GM23338 (cell line): ENCODE results near the gene TMED9. TPM values are rescaled to one million over a fixed set of nuclear protein-coding genes. Genes with fewer than 3 reads are reported as not detected.

Source experiments
- ATAC-seq: fragments of 200-7000 bp; cut with Tn5 transposase; 3 replicates; pipeline ENCODE4 v1.9.1; 2020
- DNase-seq: peaks from one replicate; pipeline ENCODE4 v3.0.0-alpha.2; 2015; ENCODE audit warnings: low spot score
- H2AFZ ChIP-seq: fragments of 200-600 bp; sonication (generic); 2 replicates; pipeline ENCODE4 v1.8.0; 2016; ENCODE audit warnings: antibody characterized with exemption, mild to moderate bottlenecking, moderate library complexity
- H3F3A ChIP-seq: fragments of 200-600 bp; sonication (generic); replicated peaks from 2 replicates; pipeline ENCODE4 v1.8.0; 2017; ENCODE audit warnings: antibody characterized with exemption, mixed run types, low read depth
- H3K27ac ChIP-seq: fragments of 200-600 bp; sonication (generic); 2 replicates; pipeline ENCODE4 v1.6.1; 2016; ENCODE audit warnings: low read depth
- H3K27me3 ChIP-seq: fragments of 200-600 bp; sonication (generic); 2 replicates; pipeline ENCODE4 v1.8.0; 2016; ENCODE audit warnings: mild to moderate bottlenecking, mixed run types, moderate library complexity; ENCODE audit not compliant: insufficient read depth
- H3K36me3 ChIP-seq: fragments of 200-600 bp; sonication (generic); 2 replicates; pipeline ENCODE4 v1.8.0; 2016; ENCODE audit warnings: mild to moderate bottlenecking; ENCODE audit not compliant: insufficient read depth
- H3K4me1 ChIP-seq: fragments of 200-600 bp; sonication (generic); 2 replicates; pipeline ENCODE4 v1.8.0; 2016; ENCODE audit warnings: mild to moderate bottlenecking, moderate library complexity; ENCODE audit not compliant: insufficient read depth
- H3K4me2 ChIP-seq: fragments of 200-600 bp; sonication (generic); 2 replicates; pipeline ENCODE4 v1.7.1; 2017; ENCODE audit warnings: mixed run types
- H3K4me3 ChIP-seq: fragments of 200-600 bp; sonication (generic); 2 replicates; pipeline ENCODE4 v1.6.1; 2016; ENCODE audit warnings: mixed run types
- H3K79me2 ChIP-seq: fragments of 200-600 bp; sonication (generic); replicated peaks from 2 replicates; pipeline ENCODE4 v1.8.0; 2017; ENCODE audit warnings: mild to moderate bottlenecking; ENCODE audit not compliant: insufficient read depth
- H3K9me2 ChIP-seq: fragments of 200-600 bp; sonication (generic); 2 replicates; pipeline ENCODE4 v1.8.0; 2017; ENCODE audit not compliant: insufficient read depth
- H4K20me1 ChIP-seq: fragments of 200-600 bp; sonication (generic); replicated peaks from 2 replicates; pipeline ENCODE4 v1.8.0; 2017; ENCODE audit warnings: mild to moderate bottlenecking; ENCODE audit not compliant: insufficient read depth
- H3K27ac Mint-ChIP-seq: 2 replicates; pipeline ENCODE4 v1.8.0; 2020; ENCODE audit warnings: inconsistent platforms, mild to moderate bottlenecking, moderate library complexity, mixed read lengths
- H3K27me3 Mint-ChIP-seq: 3 replicates; pipeline ENCODE4 v1.8.0; 2022; ENCODE audit warnings: low read depth, mild to moderate bottlenecking, moderate library complexity, mixed read lengths, inconsistent platforms; ENCODE audit not compliant: insufficient read depth, poor library complexity
- H3K36me3 Mint-ChIP-seq: 3 replicates; pipeline ENCODE4 v1.8.0; 2021; ENCODE audit warnings: low read depth, mild to moderate bottlenecking, inconsistent platforms, moderate library complexity, mixed read lengths
- H3K4me1 Mint-ChIP-seq: 3 replicates; pipeline ENCODE4 v1.8.0; 2020; ENCODE audit warnings: mild to moderate bottlenecking, inconsistent platforms, mixed read lengths
- H3K4me3 Mint-ChIP-seq: 3 replicates; pipeline ENCODE4 v1.8.0; 2021; ENCODE audit warnings: moderate library complexity, mild to moderate bottlenecking, inconsistent platforms, mixed read lengths
- H3K9me3 Mint-ChIP-seq: 3 replicates; pipeline ENCODE4 v1.8.0; 2020; ENCODE audit warnings: moderate library complexity, mild to moderate bottlenecking, inconsistent platforms, mixed read lengths
- CREB1 ChIP-seq: fragments of 250-450 bp; sonication (Bioruptor Pico); IDR thresholded peaks from 2 replicates; pipeline ENCODE4 v1.5.0; 2020; ENCODE audit warnings: low read depth, mild to moderate bottlenecking, moderate library complexity
- CTCF ChIP-seq, 2 experiments: fragments of 200-600 bp in 1 of 2; sonication (generic) in 1 of 2; conservative IDR thresholded peaks; 2 replicates each; pipeline versions ENCODE4 v1.5.1 to v1.6.1; 2016 to 2017; ENCODE audit warnings: antibody characterized with exemption in 2 of 2, low read depth in 2 of 2, mild to moderate bottlenecking in 2 of 2, moderate library complexity in 1 of 2
- ETS1 ChIP-seq: IDR thresholded peaks from 2 replicates; pipeline ENCODE4 v1.6.1; 2016; ENCODE audit warnings: antibody characterized with exemption
- EZH2 ChIP-seq: fragments of 200-600 bp; sonication (generic); IDR thresholded peaks from one replicate; pipeline ENCODE4 v1.8.0; 2017; ENCODE audit warnings: antibody characterized with exemption, mild to moderate bottlenecking, low read depth; ENCODE audit not compliant: unreplicated experiment
- EZH2phosphoT487 ChIP-seq: fragments of 200-600 bp; sonication (generic); IDR thresholded peaks from one replicate; pipeline ENCODE4 v1.8.1; 2018; ENCODE audit warnings: antibody characterized with exemption; ENCODE audit not compliant: unreplicated experiment
- JUNB ChIP-seq: IDR thresholded peaks from one replicate; pipeline ENCODE4 v1.6.1; 2016; ENCODE audit warnings: antibody characterized with exemption; ENCODE audit not compliant: unreplicated experiment
- NANOG ChIP-seq: IDR thresholded peaks from 2 replicates; pipeline ENCODE4 v1.6.1; 2016; ENCODE audit warnings: antibody characterized with exemption, borderline replicate concordance
- POLR2AphosphoS5 ChIP-seq: IDR thresholded peaks from 2 replicates; pipeline ENCODE4 v1.6.1; 2016; ENCODE audit warnings: antibody characterized with exemption, low read depth
- REST ChIP-seq: IDR thresholded peaks from one replicate; pipeline ENCODE4 v1.6.1; 2018; ENCODE audit warnings: antibody characterized with exemption; ENCODE audit not compliant: unreplicated experiment
- STAT1 ChIP-seq: IDR thresholded peaks from one replicate; pipeline ENCODE4 v1.6.1; 2016; ENCODE audit warnings: antibody characterized with exemption; ENCODE audit not compliant: unreplicated experiment
- ZNF114 ChIP-seq: fragments of 250-450 bp; sonication (Bioruptor Pico); IDR thresholded peaks from 2 replicates; pipeline ENCODE4 v1.5.0; 2020; ENCODE audit warnings: mild to moderate bottlenecking, moderate library complexity
- ZNF331 ChIP-seq: fragments of 250-450 bp; sonication (Bioruptor Pico); IDR thresholded peaks from 2 replicates; pipeline ENCODE4 v1.5.0; 2020; ENCODE audit warnings: low read depth, mild to moderate bottlenecking, moderate library complexity
- ZNF462 ChIP-seq: fragments of 250-450 bp; sonication (Bioruptor Pico); IDR thresholded peaks from 2 replicates; pipeline ENCODE4 v1.5.0; 2020; ENCODE audit warnings: mild to moderate bottlenecking, moderate library complexity
- polyA plus RNA-seq: library from polyadenylated mRNA; unstranded; fragments of >200 nt; fragmentation: Nextera tagmentation; extraction: Ambion mirVana; gene quantifications from 2 replicates; pipeline ENCODE4 v1.2.1, GENCODE V29; 2016
- total RNA-seq: library from RNA; depleted of rRNA; stranded (reverse); fragments of >200 nt; shearing (Covaris generic); gene quantifications from 2 replicates; pipeline ENCODE4 v1.2.3, GENCODE V29; 2014

Gene TMED9
- total and polyA plus RNA-seq, 2 experiments from 2014 or later, result 77.2 to 130 TPM

GRCh38 chr5:177568326-177568725, 23.7 kb upstream of the TMED9 start:
- H3K27me3 ChIP-seq, result no peaks in the 10 kb centered on the region
- no peaks in the 10 kb centered on the region for H3K4me1 ChIP-seq
- no peak for TF ChIP-seq CTCF (conservative IDR thresholded peaks at IDR 0.05; ENCODE audit: low read depth in 2 of 2)
- no peak for TF ChIP-seq REST
- no peak for TF ChIP-seq ZNF114 (CRISPR knock-in tag)
- no peak for TF ChIP-seq CREB1 (CRISPR knock-in tag)
- TF ChIP-seq ZNF462 (CRISPR knock-in tag), result no peak
- no peak for TF ChIP-seq EZH2phosphoT487
- no peak for TF ChIP-seq STAT1
- no peak for TF ChIP-seq ETS1
- TF ChIP-seq NANOG, result no peak
- no peak for TF ChIP-seq EZH2
- TF ChIP-seq ZNF331 (CRISPR knock-in tag), result no peak
- no peak for TF ChIP-seq POLR2AphosphoS5
- no peak for TF ChIP-seq JUNB
- no peak for DNase-seq
- H3K4me1 Mint-ChIP-seq, result no peaks in the 10 kb centered on the region
- no peaks in the 10 kb centered on the region; the same call in 2 of the 3 replicates for H3K36me3 Mint-ChIP-seq
- peak; percentile 45; the same call in 1 of the 3 replicates for ATAC-seq
- H4K20me1 ChIP-seq, result no peaks in the 10 kb centered on the region
- no peak overlapping the region for H2AFZ ChIP-seq
- H3K27ac ChIP-seq, result no peak overlapping the region
- H3F3A ChIP-seq, result no peaks in the 10 kb centered on the region
- H3K4me3 Mint-ChIP-seq, result no peak overlapping the region
- H3K4me2 ChIP-seq, result no peak overlapping the region
- peaks cover 3% of the 10 kb centered on the region; the same call in 1 of the 3 replicates for H3K9me3 Mint-ChIP-seq
- H3K4me3 ChIP-seq, result no peak overlapping the region
- no peaks in the 10 kb centered on the region for H3K9me2 ChIP-seq
- H3K36me3 ChIP-seq, result no peaks in the 10 kb centered on the region
- H3K27me3 Mint-ChIP-seq, result peaks cover 8% of the 10 kb centered on the region
- H3K79me2 ChIP-seq, result no peaks in the 10 kb centered on the region
- H3K27ac Mint-ChIP-seq, result no peak overlapping the region
